GM13977 (cell line): ENCODE results near the gene MAGEA1.

ENCODE experiments used
- DNase-seq: peaks from one replicate; pipeline ENCODE4 v3.0.0; 2012; ENCODE audit warnings: low spot score
- CTCF ChIP-seq: IDR thresholded peaks from 2 replicates; pipeline ENCODE4 v1.5.1; 2012; ENCODE audit warnings: mild to moderate bottlenecking, control low read depth; ENCODE audit not compliant: insufficient read depth; ENCODE audit errors: extremely low read depth, missing control alignments
- in situ Hi-C: fragments of 300-500 bp; cut with MboI; formaldehyde crosslinking; loops from one replicate; pipeline ENCODE4 v1.12.0; 2022; ENCODE audit warnings: low sequenced_read_pairs, low pct_unique_long_range_greater_than_20kb, mixed read lengths, inconsistent platforms; ENCODE audit not compliant: unreplicated experiment

MAGEA1 gene

GRCh38 chrX:153209347-153209746, 30.3 kb downstream of the MAGEA1 start:
- TF ChIP-seq CTCF = no peak
- in situ Hi-C loops = no loop called here
- no peak for DNase-seq

- DNase-seq = no peak
- in situ Hi-C loops = no loop called here
Measured at GRCh38 chrX:153214934-153215333, 35.9 kb downstream of the MAGEA1 start.

GRCh38 chrX:153216926-153217325, 37.8 kb downstream of the MAGEA1 start:
- no peak for TF ChIP-seq CTCF
- DNase-seq = no peak
- in situ Hi-C loops = no loop called here

More at GRCh38 chrX:153214934-153215333, 35.9 kb downstream of the MAGEA1 start:
- no peak for TF ChIP-seq CTCF

GRCh38 chrX:153225438-153226098, 46.5 kb downstream of the MAGEA1 start:
- DNase-seq = no peak
- in situ Hi-C loops = no loop called here
- TF ChIP-seq CTCF = no peak

GRCh38 chrX:153226344-153227185, 47.5 kb downstream of the MAGEA1 start:
- in situ Hi-C loops = no loop called here
- DNase-seq = no peak
- no peak for TF ChIP-seq CTCF
